Activated T-cell treated with anti-CD3 and anti-CD28 coated beads for 24 hours (primary cell): Measurements from ENCODE around the gene FSTL5.
"Not testable (repeated sequence)": the region's sequence is repeated elsewhere in the genome, so short reads cannot be mapped to it uniquely, and the experiment has no call there.

Experiments used
- DNase-seq: peaks from one replicate; pipeline ENCODE4 v3.0.0-alpha.2; 2020; ENCODE audit warnings: low read depth

The FSTL5 gene

DNA sequence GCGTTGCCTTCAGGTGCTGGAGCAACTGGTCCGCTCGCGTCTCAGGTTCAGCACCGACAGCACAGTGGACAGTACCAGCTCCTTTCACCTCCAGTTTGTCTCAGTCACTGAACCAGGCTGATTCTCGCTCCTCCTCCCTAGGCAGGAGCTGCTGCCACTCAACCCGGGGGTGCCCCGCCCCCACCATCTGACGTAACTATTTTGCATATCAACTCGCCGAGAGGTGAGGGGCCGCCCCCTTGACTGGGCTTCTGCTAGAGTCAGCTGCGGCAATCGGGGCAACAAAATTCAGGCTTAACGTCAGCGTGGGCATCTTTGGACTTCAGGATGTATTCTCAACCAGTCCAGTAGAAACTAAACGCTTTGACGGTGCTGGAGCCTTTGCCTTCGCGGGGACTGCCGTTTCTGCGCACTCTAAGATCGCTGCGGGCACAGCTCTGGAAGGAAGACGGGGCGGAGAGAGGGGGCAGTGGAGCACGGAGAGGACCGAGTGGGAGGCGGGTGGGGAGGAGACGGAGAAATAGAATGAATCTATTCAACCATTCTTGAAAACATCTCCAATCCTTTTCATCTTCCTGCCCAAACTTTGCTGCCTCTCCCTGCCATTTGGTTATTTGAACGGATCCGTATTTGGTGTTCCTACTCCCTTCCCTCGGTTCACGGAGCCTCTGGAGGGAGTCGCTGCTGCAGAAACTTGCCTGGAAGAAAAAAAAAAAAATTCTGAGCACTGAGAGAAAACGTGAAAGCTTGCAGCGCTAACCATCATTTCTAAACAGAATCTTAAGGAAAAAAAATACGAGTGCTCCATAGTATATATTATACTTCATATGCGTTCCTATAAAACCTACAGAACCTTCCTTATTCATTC lies at the start of gene FSTL5:
Gene FSTL5 (minus strand): TSS at position 109 of the 868 bp plus-strand sequence. CDS start 52,604 bp downstream, outside the sequence.
- peak; percentile 1 for DNase-seq

DNA sequence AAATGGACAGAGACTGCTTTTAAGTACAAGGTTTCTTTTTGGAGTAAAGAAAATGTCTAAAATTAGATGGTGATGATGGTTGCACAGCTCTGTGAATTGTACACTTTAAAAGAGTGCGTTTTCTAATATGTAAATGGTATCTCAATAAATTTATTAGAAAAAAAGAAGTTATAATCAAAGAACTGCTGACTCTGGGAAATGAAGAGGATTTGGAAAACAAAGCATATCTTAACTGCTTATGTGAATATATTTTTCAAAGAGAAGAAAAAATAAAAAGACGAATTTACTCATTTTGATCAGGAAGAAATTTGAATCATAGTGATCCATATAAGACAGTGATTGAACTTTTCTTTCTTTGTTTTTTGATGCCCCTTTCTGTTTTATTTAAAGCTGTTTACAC lies 45.9 kb upstream of the FSTL5 start:
- DNase-seq = no peak

DNA sequence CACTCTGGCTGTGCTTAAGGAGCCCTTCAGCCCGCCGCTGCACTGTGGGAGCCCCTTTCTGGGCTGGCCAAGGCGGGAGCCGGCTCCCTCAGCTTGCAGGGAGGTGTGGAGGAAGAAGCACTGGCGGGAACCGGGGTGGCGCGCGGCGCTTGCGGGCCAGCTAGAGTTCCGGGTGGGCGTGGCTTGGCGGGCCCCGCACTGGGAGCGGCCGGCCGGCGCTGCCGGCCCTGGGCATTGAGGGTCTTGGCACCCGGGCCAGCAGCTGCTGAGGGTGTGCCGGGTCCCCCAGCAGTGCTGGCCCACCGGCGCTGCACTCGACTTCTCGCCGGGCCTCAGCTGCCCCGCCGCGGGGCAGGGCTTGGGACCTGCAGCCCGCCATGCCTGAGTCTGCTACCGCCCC lies 39.7 kb upstream of the FSTL5 start:
- not testable (repeated sequence) for DNase-seq

DNA sequence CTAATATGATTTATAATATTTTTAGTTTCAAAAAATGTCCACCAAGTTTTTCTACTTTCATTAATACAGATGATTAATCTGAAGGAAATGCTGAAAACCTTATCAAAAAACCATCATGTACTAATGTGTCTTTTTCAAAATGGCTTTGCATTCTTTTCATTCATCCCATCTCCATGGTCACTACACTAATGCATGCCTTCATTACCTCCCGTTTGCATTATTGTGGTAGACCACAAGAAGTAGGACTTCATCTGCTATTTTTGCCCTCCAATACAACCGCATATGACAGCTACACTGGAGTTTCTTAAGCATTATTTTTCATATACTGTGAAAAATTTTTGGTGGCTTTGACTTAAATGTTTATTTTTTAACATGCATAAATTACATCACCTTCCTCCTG lies 37.9 kb upstream of the FSTL5 start:
- no peak for DNase-seq

DNA sequence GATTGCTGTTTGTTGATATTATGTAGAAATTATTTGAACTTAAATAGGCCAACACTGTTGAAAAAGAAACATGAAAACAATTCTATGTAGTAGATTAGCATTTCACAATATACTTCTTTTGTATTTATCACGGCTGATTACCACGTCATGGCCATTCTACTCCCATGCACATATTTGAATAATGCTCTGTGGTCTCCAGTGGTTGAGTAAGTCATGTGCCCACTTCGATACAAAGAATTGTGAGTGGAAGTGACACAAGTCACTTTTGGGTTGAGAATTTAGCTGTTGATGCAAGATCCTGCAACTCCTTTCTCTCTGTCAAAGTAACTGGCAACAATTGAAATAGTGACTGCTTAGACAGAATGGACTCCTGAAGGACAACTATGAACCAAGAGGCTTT lies 6.7 kb upstream of the FSTL5 start:
- no peak for DNase-seq

DNA sequence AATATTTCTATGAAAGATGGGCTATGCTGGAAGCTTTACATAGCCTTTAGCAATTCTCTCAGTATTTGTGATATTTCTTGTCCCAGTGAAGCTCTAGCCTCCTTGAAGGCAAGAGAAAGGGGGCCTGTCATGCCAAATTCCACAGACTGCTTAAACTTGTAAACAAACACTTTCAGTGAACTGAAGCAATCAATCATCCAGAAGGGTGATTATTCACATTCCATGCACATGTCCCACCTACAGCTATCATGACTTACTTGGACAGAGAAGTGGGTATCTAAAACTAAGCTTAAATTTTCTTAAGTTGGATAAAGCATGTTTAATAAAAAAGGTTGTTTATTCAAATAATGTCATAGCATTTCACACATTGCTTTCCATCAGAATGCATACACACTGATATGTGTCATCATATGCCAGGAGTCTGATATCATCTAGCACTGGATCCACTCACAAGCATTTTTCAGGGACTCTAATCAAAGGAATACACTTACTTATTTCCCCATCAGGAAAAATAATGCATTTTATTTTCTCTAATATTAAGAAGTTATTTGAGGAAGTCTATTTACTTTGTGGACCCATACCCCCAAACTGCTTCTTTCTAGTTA lies 1.2 kb upstream of the FSTL5 start:
- DNase-seq = no peak

DNA sequence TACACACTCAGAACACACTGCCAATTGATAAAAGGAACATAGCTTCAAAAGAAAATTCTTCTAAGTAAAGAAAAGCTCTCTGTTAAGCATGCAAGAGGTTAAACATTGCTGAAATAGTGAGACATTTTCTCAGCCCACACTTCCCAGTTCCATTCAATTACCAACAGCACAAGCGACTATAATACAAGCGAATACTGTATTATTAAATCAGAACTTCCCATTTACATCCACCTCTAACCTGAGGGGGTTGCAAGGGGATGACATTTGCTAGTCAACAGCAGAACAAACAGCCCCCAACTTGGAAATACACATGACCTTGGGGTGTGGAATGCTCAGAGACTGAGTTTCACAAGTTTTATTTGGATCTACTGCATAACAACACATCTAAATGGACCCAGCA lies 1.1 kb downstream of the FSTL5 start:
- DNase-seq = no peak

DNA sequence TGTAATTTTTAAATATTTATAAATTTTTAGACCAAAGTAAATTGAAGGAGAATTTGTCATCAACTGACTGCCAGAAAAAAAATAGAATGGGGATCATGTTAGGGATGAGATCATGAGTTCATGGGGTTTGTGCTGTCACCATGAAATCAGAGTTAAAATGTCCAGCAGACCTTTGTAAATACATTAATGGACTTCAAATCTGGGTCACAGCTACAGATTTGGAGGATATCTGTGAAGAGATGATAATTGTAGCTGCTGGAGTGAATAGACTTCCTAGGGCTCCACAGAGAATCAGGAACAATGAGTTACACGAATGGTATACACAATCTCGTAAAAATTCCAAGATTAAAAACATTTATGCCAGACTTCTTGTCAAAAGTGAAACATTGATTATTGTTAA lies 6.6 kb downstream of the FSTL5 start:
- DNase-seq = no peak

DNA sequence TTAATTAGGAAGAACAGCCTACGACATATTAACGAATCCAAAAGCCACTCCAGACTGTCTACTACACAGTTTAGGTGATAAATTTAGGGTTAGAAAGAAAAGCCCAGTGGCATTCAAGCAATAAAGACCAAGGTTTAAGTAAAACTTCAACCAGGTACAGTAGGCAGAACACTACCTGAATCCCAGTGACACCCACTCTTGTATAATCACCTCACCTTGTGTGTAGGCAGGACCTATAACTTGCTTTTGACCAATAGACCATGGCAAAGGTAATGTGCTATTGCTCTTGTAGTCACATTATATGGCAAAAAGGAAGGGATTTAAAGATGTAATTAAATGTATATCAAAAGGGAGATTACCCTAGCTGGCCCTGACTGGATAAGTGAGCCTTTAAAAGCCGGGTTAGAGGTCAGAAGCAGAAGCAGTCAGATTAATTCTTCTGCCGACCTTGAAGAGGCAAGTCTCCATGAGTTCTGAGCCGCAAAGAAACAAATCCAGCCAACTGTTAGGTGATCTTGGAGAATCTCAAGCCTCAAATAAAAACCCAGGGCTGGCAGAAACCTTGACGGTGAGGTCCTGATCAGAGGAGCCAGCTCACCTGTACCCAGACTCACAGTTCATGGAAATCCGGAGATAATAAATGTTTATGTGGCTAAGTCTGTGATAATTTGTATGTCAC lies 8.8 kb downstream of the FSTL5 start:
- DNase-seq = no peak

DNA sequence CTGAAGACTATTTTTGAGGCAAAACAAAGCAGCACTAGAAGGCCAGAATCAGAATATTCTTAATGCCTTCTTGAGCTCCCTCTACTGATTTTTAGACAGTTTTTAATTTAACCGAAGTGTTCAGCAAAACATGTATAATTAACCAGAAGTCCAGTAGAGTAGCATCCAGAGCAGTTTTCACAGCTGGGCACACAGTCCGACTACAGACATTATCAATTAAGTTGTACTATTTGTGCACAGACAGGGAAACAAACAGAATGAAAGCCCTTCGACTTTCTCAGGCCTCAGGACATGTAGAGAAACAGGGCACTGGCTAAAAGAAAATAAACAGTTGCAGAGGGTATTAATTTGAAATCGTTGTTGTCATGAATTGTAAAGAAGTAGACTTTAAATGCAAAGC lies 11.9 kb downstream of the FSTL5 start:
- no peak for DNase-seq

DNA sequence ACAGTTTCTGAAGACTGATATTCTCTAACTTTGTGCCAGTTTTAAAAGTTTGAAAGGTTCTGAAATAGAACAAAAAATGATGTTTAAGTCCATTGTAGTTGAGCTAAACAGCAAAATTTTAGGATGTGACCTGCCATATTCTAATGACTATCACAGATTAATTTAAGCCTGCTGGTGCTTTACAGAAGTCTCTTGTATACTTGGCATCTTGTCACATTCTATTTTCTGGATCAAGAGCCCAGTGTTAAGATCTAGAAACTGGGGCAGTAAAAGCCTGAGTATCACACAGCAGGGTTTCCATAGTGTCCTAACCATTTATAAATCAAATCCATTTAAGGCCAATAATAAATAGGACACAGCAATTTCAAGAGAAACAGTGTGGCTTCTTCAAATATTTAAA lies 12.4 kb downstream of the FSTL5 start:
- DNase-seq = no peak

DNA sequence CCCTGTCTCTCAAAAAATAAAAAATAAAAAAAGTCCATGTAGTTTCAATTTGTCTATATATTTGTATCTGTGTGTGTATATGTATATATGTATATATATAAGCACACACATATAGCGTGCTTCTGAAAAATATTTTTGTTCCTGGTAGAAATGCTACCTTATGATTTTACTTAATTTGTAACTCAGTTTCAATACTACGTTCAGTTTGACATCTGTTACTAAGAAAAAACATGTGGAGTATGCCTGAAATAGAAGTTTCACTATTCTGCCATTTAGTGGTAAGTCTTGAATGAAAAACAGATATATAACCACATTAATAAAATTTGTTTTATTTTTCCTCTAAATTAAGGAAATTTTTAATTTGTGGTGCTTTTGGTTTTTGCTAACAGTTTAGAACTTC lies 14.2 kb downstream of the FSTL5 start:
- no peak for DNase-seq

DNA sequence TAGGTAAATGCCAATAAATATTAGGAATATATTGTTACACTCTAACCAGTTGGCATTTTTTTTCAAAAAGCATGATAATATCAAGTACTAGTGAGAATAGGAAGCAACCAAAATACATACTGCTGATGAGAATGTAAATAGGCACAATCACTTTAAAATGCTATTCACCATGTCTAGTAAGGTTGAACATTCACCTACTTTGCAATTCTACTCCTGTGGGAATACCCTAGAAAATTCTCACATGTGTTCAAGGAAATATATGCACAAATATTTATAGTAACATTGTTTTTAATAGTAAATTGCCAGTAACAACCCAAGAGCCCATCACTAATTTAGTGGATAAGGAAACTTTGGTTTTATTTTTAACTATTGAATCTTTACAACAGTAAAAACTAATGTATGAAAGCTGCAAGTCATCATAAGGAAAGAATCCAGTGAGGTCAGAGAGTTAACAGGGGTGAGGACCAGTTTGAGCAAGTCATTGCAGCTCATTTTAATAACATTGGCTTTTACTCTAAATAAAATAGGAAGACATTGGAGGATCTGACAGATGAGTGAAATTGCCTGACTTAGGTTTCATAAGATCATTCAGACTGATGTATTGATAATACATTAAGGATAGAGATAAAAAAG lies 23.6 kb downstream of the FSTL5 start:
- no peak for DNase-seq

DNA sequence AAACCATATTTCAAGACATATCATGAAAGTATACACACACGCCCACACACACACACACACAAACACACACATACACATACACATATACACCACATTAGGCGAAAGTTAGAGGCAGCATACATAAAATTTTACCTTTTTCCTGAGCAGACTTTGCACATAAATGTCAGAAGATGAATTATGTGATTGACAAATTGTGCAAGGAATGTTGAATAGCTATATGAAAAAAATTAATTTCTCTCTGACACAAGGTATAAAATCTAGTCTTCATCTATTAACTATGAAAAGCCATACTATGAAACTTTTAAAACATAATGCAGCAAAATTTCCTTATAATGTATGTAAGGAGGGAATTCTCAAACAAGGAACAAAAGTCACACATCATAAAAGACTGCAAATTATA lies 24.4 kb downstream of the FSTL5 start:
- DNase-seq = no peak

DNA sequence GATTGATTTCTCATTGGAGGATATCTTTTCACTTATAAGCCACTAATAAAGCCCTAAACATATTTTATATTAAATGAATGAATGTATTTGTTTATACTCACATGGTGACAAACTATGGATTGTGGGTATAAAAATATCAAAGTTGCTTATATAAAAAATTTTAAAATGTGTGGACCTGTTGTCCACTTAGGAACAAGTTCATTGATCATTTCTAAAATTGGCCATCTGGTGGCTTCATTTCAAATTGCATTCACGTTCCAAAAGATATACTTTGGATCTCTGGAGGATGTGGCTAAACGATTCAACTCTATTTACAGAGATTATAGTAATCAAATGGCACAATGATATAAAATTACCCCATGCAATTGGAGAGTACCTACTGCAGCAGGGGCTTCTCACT lies 32.5 kb downstream of the FSTL5 start:
- no peak for DNase-seq

DNA sequence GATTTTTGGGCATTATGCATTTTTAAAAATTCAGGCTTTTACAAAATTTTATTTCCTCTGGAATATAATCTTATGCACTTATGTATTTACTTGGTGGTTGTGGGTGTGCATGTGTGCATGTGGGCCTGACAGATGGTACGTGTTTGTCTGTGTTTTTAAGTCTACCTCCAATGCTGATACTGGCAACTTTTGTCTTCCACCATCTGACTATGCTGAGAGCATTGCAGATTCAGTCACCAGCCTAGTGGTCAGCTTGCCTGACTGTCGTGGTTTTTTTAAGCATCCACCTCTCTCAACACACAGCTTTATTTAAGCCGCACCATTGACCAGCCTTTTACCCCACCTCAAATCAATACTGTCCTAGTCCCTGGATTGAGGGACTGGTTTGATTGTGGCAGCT lies 37.1 kb downstream of the FSTL5 start:
- DNase-seq = no peak

DNA sequence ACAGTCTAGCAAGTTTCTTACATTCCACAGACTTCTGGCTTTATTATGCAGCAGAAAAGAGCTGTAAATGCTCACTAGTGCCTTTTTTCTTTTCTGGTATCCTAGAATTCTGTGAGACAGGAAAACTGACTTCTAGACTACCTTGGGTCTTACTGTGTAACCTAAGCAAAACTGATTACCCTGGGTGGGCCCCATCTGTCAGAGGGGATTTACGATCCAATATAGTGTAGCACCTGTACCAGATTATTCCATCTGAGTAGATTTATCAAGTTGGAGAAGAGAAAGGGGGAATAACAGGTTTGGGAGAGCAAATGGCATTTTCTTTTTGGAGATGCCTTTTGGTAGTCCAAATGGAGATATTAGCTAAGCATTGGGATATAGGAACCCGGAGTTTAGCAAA lies 46.7 kb downstream of the FSTL5 start:
- DNase-seq = no peak

DNA sequence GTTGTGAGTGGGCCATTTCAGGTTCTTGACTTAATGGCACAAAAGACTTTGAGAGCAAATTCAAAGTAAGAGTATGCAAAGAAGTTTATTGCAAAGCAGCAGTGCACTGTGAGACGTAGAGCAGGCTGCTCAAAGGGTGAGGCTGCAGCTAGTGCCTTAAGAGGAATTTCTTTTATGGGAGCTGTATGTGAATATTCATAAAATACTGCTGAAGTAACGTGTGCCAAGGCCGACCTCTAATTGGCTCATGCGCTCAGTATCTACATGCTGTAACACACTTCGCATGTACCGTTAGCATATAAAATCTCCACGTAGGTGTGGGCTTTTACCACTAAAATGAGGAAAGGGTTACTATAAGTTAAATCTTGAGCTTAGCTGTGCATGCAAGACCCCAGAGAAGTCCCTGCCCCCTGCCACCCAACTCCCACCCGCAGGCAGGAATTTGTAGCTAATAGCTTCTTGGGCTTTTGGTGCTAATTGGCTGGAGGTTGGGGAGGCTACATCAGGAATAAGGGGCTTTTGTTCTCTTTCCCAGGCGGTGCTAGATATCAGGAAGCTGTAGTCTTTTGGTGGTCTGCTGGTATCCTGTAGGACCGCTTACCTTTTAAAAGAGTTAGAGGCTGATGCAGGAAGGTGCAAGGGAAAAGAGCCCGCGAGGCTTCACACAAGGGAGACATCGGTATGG lies 47.6 kb downstream of the FSTL5 start:
- no peak for DNase-seq

DNA sequence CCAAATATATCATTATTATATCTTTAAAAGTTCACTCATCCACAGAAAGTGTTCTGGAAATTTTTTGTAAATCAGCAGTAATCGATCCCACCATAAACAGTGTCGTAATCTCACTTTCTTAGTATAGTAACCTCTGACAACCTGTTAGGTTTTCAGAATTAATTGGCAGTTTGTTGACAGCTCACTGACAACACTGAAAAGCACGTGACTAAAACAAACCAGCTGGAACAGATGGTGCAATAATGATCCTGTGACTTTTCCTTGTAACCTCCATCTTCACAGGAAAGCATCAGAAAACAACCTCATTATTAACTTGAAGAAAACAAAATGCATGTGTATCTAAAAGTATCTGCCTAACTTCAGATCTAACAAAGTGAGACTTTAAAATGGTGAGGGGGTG lies 48.5 kb downstream of the FSTL5 start:
- DNase-seq = no peak

DNA sequence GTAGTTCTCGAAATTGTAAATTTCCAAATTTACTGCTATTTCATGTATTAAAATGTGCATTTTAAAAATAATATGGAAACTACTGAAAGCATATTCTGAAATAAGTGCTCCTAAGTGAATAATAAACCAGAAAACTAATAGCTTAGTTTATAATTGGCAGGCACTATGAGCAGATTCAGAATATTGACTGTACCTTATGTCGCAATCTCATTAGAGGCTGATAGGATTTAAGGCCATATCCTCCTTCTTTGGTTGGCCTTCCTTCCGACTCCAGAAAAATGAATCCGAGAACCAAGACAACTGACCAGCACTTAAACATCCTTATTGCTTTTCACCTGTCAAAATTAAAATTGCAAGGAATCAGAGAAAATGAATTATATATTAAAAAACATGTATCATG lies 52.7 kb downstream of the FSTL5 start:
- no peak for DNase-seq

DNA sequence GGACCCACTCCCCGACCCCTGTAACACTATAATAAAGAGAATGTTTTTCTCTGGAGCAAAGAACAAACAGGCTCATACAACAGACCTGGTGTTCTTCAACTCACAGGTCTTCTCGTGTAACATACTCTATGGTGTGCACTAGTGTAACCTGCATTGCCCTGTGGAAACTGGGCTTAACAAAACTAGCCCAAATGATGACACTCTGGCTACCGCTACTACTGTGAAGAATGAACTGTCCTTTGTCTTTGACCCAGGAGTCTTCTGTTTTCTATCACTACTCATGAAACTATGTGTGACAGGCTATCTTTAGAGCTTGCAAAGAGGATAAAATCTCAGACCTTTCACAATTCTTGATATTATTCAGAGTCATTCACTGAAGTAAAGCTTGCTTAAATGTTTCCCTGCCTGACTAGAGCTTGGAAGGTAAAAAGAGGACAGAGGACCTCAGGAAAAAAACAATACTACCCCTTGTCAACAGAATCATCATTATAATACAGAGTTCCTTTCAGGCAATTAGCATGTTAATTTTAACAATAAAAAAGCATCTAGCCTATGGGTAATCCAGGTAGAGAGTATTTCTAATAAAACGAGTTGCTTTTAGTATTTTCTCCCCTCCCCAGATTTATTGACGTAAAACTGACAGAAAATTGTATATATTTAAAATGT lies 59.2 kb downstream of the FSTL5 start:
- no peak for DNase-seq

DNA sequence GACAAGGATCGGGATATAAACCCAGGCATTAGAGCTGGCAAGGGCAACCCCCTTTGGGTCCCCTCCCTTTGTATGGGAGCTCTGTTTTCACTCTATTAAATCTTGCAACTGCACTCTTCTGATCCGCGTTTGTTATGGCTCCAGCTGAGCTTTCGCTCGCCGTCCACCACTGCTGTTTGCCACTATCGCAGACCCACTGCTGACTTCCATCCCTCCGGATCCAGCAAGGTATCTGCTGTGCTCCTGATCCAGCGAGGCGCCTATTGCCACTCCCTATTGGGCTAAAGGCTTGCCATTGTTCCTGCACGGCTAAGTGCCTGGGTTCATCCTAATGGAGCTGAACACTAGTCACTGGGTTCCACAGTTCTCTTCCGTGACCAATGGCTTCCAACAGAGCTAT lies 59.9 kb downstream of the FSTL5 start:
- not testable (repeated sequence) for DNase-seq
